Activated T-cell treated with anti-CD3 and anti-CD28 coated beads for 4 hours (primary cell): Measurements from ENCODE around the gene MX2.
"Not testable (repeated sequence)": the region's sequence is repeated elsewhere in the genome, so short reads cannot be mapped to it uniquely, and the experiment has no call there.

ENCODE experiments used
- DNase-seq: peaks from one replicate; pipeline ENCODE4 v3.0.0-alpha.2; 2020

Gene MX2

GRCh38 chr21:41338455-41338854, 23.4 kb upstream of the MX2 start:
- no peak for DNase-seq

GRCh38 chr21:41342035-41342434, 19.8 kb upstream of the MX2 start:
- DNase-seq: no peak

- DNase-seq: no peak
These were observed 17.7 kb upstream of the MX2 start for GRCh38 chr21:41344146-41344545.

- no peak for DNase-seq
These were observed 16.5 kb upstream of the MX2 start for GRCh38 chr21:41345356-41345755.

GRCh38 chr21:41345934-41346685, 15.7 kb upstream of the MX2 start:
- no peak for DNase-seq

- DNase-seq: no peak
These were observed 15.1 kb upstream of the MX2 start for GRCh38 chr21:41346758-41347157.

GRCh38 chr21:41348434-41348833, 13.4 kb upstream of the MX2 start:
- DNase-seq: no peak

GRCh38 chr21:41349126-41349525, 12.7 kb upstream of the MX2 start:
- DNase-seq: no peak

- DNase-seq: no peak
These were observed 12.0 kb upstream of the MX2 start for GRCh38 chr21:41349619-41350390.

- no peak for DNase-seq
These were observed 11.2 kb upstream of the MX2 start for GRCh38 chr21:41350436-41351155.

- DNase-seq: no peak
These were observed 4.3 kb upstream of the MX2 start for GRCh38 chr21:41357546-41357945.

- no peak for DNase-seq
These were observed 3.3 kb upstream of the MX2 start for GRCh38 chr21:41358193-41359166.

- no peak for DNase-seq
These were observed 2.5 kb upstream of the MX2 start for GRCh38 chr21:41359286-41359685.

GRCh38 chr21:41359754-41360071, 2.1 kb upstream of the MX2 start:
- not testable (repeated sequence) for DNase-seq

- no peak for DNase-seq
These were observed 1.6 kb upstream of the MX2 start for GRCh38 chr21:41360072-41360821.

- DNase-seq: no peak
These were observed 608 bp upstream of the MX2 start for GRCh38 chr21:41361053-41361785.

- no peak for DNase-seq
These were observed 960 bp downstream of the MX2 start for GRCh38 chr21:41362605-41363369.

GRCh38 chr21:41363370-41364270, 1.8 kb downstream of the MX2 start:
- no peak for DNase-seq

- no peak for DNase-seq
These were observed 2.5 kb downstream of the MX2 start for GRCh38 chr21:41364308-41364707.
